GM12878 (cell line): ENCODE measurements around the gene CSK. TPM values are rescaled to one million over a fixed set of nuclear protein-coding genes. Genes with fewer than 3 reads are reported as not detected.
A peak's percentile ranks its signal among the peaks of the same experiment; 100 is the strongest.

Experiments used
- ATF7 ChIP-seq: fragments of 450-650 bp; IDR thresholded peaks from 2 replicates; pipeline ENCODE4 v1.6.1; 2016; ENCODE audit warnings: low read depth, mild to moderate bottlenecking
- BMI1 ChIP-seq: fragments of 450-650 bp; IDR thresholded peaks from 2 replicates; pipeline ENCODE4 v1.6.1; 2016; ENCODE audit warnings: mild to moderate bottlenecking, moderate library complexity, borderline replicate concordance
- CHD2 ChIP-seq: IDR thresholded peaks from 2 replicates; pipeline ENCODE4 v1.6.1; 2011; ENCODE audit warnings: low read depth, low read length, improper control_type of control experiment, borderline replicate concordance
- MEF2A ChIP-seq: IDR thresholded peaks from 2 replicates; pipeline ENCODE4 v1.6.1; 2011; ENCODE audit warnings: low read depth, mild to moderate bottlenecking, low read length, moderate library complexity; ENCODE audit not compliant: insufficient read depth
- PAX5 ChIP-seq: IDR thresholded peaks from 2 replicates; pipeline ENCODE4 v1.6.1; 2011; ENCODE audit warnings: low read depth, low read length, borderline replicate concordance
- RAD51 ChIP-seq: fragments of 450-650 bp; IDR thresholded peaks from 2 replicates; pipeline ENCODE4 v1.6.1; 2016; ENCODE audit warnings: moderate library complexity, mild to moderate bottlenecking, inconsistent platforms
- SUPT20H ChIP-seq: IDR thresholded peaks from 2 replicates; pipeline ENCODE4 v1.6.1; 2011; ENCODE audit warnings: low read depth, mild to moderate bottlenecking, low read length, moderate library complexity, borderline replicate concordance; ENCODE audit not compliant: control insufficient read depth
- YY1 ChIP-seq: IDR thresholded peaks from 2 replicates; pipeline ENCODE4 v1.6.1; 2011; ENCODE audit warnings: low read depth, mild to moderate bottlenecking, low read length
- ZNF207 ChIP-seq: fragments of 450-650 bp; IDR thresholded peaks from 2 replicates; pipeline ENCODE4 v1.6.1; 2014; ENCODE audit warnings: antibody characterized with exemption, mild to moderate bottlenecking, borderline replicate concordance
- polyA plus RNA-seq, 11 experiments: library from polyadenylated mRNA; depleted of rRNA in 4 of 11; unstranded in 6 of 11; stranded (reverse) in 5 of 11; fragments of >200 nt; fragmentation: Nextera tagmentation in 4 of 11; fragmentation: Illumina TruSeq in 1 of 11; extraction: Ambion mirVana in 4 of 11; extraction: Trizol in 1 of 11; gene quantifications; 1 replicate in 1 of 11; 2 replicates in 10 of 11; pipeline versions ENCODE4 v1.2.1 to v1.2.3, GENCODE V29; 2011 to 2016; ENCODE audit warnings: inconsistent platforms in 2 of 11, missing spikeins in 2 of 11, low read depth in 1 of 11
- total RNA-seq, 4 experiments: library from RNA; depleted of rRNA in 3 of 4; stranded (reverse); fragments of >200 nt in 3 of 4; fragmentation: Illumina TruSeq in 1 of 4; extraction: Trizol in 1 of 4; gene quantifications; 2 replicates each; pipeline versions ENCODE4 v1.2.1 to v1.2.3, GENCODE V29; 2013 to 2021
- TF ChIP-seq, protein P1 (sequence below): IDR thresholded peaks from 2 replicates; pipeline ENCODE4 v1.6.1; 2012; ENCODE audit warnings: low read depth, low read length, improper control_type of control experiment
- TF ChIP-seq, protein P2 (sequence below): fragments of 450-650 bp; formaldehyde crosslinking; IDR thresholded peaks from 2 replicates; pipeline ENCODE4 v1.4.0; 2022; ENCODE audit warnings: mild to moderate bottlenecking, moderate library complexity
- TF ChIP-seq, protein P3 (sequence below): IDR thresholded peaks from 2 replicates; pipeline ENCODE4 v1.6.1; 2012; ENCODE audit warnings: mild to moderate bottlenecking, low read depth, low read length

The CSK gene
- total and polyA plus RNA-seq, 10 of the 15 experiments (the other 5 are each of a cell fraction or from before 2014, with no cell fraction given), result 3.4 to 327 (median 75.8) TPM

DNA sequence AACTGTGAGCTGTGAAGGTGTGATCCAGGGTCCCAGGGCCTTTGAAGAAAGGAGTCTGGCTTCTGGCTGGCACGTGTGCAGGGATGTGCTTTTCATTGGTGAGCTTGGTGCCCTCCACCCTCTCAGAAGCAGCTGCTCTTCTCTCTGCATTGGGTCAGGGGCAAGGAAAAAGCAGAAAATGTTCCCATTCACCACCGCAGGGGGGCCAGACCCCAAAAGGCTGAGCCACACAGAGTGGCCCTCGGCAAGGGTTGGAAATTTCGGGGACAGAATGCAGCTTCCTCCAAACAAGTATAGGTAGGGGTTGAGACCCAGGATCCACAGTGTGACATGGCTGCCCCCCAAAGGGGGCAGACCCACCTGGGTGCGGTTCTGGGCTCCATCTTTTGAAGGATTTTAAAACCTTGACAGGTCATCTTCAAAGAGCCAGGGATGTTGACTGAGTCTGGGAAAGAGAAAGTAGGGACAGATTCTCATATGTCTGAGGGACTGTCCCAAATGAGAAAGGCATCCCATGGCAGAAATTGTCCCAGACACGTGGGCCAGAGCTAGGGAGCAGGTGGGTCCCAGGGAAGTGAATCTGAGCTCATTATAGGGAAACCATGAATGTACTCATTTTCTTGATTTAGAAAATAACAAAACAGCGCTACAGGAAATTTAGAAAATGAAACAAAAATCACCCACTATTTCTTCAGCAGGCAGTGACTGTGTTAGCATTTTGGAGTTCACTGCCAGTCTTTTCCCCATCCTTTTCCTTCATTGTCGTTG lies 2.7 kb downstream of the CSK start (continued):
- TF ChIP-seq PAX5 (no peak), MEF2A (no peak), BMI1 (no peak), YY1 (peak; percentile 58; the same call in 1 of the 2 replicates), ZNF207 (peak; percentile 37; the same call in 1 of the 2 replicates), CHD2 (no peak), RAD51 (peak; percentile 45), SUPT20H (no peak), ATF7 (no peak)
- TF ChIP-seq, protein P1, sequence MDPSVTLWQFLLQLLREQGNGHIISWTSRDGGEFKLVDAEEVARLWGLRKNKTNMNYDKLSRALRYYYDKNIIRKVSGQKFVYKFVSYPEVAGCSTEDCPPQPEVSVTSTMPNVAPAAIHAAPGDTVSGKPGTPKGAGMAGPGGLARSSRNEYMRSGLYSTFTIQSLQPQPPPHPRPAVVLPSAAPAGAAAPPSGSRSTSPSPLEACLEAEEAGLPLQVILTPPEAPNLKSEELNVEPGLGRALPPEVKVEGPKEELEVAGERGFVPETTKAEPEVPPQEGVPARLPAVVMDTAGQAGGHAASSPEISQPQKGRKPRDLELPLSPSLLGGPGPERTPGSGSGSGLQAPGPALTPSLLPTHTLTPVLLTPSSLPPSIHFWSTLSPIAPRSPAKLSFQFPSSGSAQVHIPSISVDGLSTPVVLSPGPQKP, result no peak
- TF ChIP-seq, protein P2, sequence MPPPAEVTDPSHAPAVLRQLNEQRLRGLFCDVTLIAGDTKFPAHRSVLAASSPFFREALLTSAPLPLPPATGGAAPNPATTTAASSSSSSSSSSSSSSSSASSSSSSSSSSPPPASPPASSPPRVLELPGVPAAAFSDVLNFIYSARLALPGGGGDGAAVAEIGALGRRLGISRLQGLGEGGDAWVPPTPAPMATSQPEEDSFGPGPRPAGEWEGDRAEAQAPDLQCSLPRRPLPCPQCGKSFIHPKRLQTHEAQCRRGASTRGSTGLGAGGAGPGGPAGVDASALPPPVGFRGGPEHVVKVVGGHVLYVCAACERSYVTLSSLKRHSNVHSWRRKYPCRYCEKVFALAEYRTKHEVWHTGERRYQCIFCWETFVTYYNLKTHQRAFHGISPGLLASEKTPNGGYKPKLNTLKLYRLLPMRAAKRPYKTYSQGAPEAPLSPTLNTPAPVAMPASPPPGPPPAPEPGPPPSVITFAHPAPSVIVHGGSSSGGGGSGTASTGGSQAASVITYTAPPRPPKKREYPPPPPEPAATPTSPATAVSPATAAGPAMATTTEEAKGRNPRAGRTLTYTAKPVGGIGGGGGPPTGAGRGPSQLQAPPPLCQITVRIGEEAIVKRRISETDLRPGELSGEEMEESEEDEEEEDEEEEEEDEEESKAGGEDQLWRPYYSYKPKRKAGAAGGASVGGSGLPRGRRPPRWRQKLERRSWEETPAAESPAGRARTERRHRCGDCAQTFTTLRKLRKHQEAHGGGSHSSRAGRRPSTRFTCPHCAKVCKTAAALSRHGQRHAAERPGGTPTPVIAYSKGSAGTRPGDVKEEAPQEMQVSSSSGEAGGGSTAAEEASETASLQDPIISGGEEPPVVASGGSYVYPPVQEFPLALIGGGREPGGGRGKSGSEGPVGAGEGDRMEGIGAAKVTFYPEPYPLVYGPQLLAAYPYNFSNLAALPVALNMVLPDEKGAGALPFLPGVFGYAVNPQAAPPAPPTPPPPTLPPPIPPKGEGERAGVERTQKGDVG (CRISPR knock-in tag), result no peak
- TF ChIP-seq, protein P3, sequence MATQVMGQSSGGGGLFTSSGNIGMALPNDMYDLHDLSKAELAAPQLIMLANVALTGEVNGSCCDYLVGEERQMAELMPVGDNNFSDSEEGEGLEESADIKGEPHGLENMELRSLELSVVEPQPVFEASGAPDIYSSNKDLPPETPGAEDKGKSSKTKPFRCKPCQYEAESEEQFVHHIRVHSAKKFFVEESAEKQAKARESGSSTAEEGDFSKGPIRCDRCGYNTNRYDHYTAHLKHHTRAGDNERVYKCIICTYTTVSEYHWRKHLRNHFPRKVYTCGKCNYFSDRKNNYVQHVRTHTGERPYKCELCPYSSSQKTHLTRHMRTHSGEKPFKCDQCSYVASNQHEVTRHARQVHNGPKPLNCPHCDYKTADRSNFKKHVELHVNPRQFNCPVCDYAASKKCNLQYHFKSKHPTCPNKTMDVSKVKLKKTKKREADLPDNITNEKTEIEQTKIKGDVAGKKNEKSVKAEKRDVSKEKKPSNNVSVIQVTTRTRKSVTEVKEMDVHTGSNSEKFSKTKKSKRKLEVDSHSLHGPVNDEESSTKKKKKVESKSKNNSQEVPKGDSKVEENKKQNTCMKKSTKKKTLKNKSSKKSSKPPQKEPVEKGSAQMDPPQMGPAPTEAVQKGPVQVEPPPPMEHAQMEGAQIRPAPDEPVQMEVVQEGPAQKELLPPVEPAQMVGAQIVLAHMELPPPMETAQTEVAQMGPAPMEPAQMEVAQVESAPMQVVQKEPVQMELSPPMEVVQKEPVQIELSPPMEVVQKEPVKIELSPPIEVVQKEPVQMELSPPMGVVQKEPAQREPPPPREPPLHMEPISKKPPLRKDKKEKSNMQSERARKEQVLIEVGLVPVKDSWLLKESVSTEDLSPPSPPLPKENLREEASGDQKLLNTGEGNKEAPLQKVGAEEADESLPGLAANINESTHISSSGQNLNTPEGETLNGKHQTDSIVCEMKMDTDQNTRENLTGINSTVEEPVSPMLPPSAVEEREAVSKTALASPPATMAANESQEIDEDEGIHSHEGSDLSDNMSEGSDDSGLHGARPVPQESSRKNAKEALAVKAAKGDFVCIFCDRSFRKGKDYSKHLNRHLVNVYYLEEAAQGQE, result no peak
- TF ChIP-seq, all 136 proteins: peak for 11
